ENCODE data around the gene MC1R. TPM values are rescaled to one million over a fixed set of nuclear protein-coding genes. Genes with fewer than 3 reads are reported as not detected.

The MC1R gene
- total RNA-seq, 2 experiments from 2014 or later, result 1.2 to 2.0 TPM

GRCh38 chr16:89969741-89970410, 51.2 kb downstream of the MC1R start:
- intact Hi-C loops (cut with DNase I, micrococcal nuclease), result loop anchor here in 1 of 2 experiments (10.0 kb wide), 1 partner anchor 1515 kb away; the partner anchor contains the start of gene ZFPM1
- ATAC-seq (no peak), DNase-seq (no peak)
- H3K9me3 Mint-ChIP-seq (ENCODE audit: low read depth), result no peaks in the 10 kb centered on the region
- peaks cover 31% of the 10 kb centered on the region for H3K4me1 Mint-ChIP-seq
- ChIA-PET POLR2A (no interaction called here), CTCF (interaction anchor here (0.5 to 0.7 kb wide), 2 partner anchors 15 to 224 kb away, joined by 3 read pairs; no protein-coding TSS in a partner anchor)
- H3K27ac Mint-ChIP-seq, result no peak overlapping the region
- no peak overlapping the region for H3K4me3 Mint-ChIP-seq
- no peaks in the 10 kb centered on the region for H3K27me3 Mint-ChIP-seq
- H3K36me3 Mint-ChIP-seq (ENCODE audit: low read depth), result peaks cover 24% of the 10 kb centered on the region

Other genes with a start within 250 kb of the MC1R start
- gene CDK10, start 232.2 kb upstream of the MC1R start, total RNA-seq, result 10 to 100 TPM; 78.1 to 89.8 TPM
- 1 to 10 TPM; 4.9 to 6.5 TPM for gene SPATA2L, start 217.2 kb upstream of the MC1R start, total RNA-seq
- 1 to 10 TPM; 2.0 to 2.6 TPM for gene VPS9D1, start 198.0 kb upstream of the MC1R start, total RNA-seq
- 10 to 100 TPM; 21.3 to 24.8 TPM for gene ZNF276, start 197.3 kb upstream of the MC1R start, total RNA-seq
- 10 to 100 TPM; 91.5 to 94.4 TPM for gene FANCA, start 102.2 kb upstream of the MC1R start, total RNA-seq
- gene SPIRE2, start 90.4 kb upstream of the MC1R start, total RNA-seq, result 1 to 10 TPM; 1.1 to 1.5 TPM
- gene TCF25, start 45.3 kb upstream of the MC1R start, total RNA-seq, result 100 to 1,000 TPM; 122 to 133 TPM
- gene TUBB3, start 4.5 kb downstream of the MC1R start, total RNA-seq, result under 1 TPM; 0.40 to 0.43 TPM
- 10 to 100 TPM; 21.1 to 25.9 TPM for gene DEF8, start 29.9 kb downstream of the MC1R start, total RNA-seq
- gene DBNDD1, start 100.6 kb downstream of the MC1R start, total RNA-seq, result 1 to 10 TPM; 1.2 to 1.5 TPM
- not detected for gene PRDM7, start 158.5 kb downstream of the MC1R start, total RNA-seq

Measured in activated CD4-positive, alpha-beta T cell treated with anti-CD3 and anti-CD28 coated beads for 36 hours (primary cell).